CD4-positive, alpha-beta T cell treated with Interleukin-6 at 100 ng/mL for 8 hours (primary cell): ENCODE results near the gene KARS1.
"Not testable (repeated sequence)": the region's sequence is repeated elsewhere in the genome, so short reads cannot be mapped to it uniquely, and the experiment has no call there.

ENCODE experiments used
- DNase-seq: peaks from one replicate; pipeline ENCODE4 v3.0.0-alpha.2; 2020; ENCODE audit warnings: mixed read lengths, low spot score

The KARS1 gene

GRCh38 chr16:75624921-75625334 is 22.5 kb downstream of the KARS1 start:
- DNase-seq: no peak

- DNase-seq: peak; percentile 96
These were observed 24.5 kb downstream of the KARS1 start, which contains the start of gene ADAT1 for GRCh38 chr16:75622761-75623605. Gene ADAT1, minus strand, starts transcription at chr16:75623281. Its CDS starts 2,482 bp downstream, at chr16:75620799.

GRCh38 chr16:75621170-75621477 is 26.3 kb downstream of the KARS1 start:
- peak; percentile 22 for DNase-seq

GRCh38 chr16:75620326-75621169 is 26.9 kb downstream of the KARS1 start:
- DNase-seq: peak; percentile 20

- DNase-seq: no peak
These were observed 28.7 kb downstream of the KARS1 start for GRCh38 chr16:75618780-75619179.

- no peak for DNase-seq
These were observed 30.3 kb downstream of the KARS1 start for GRCh38 chr16:75617121-75617520.

GRCh38 chr16:75616521-75617010 is 30.9 kb downstream of the KARS1 start:
- DNase-seq: peak; percentile 13

GRCh38 chr16:75615619-75616018 is 31.8 kb downstream of the KARS1 start:
- DNase-seq: no peak

- no peak for DNase-seq
These were observed 33.2 kb downstream of the KARS1 start for GRCh38 chr16:75614066-75614897.

GRCh38 chr16:75606507-75606906 is 41.0 kb downstream of the KARS1 start:
- no peak for DNase-seq

- no peak for DNase-seq
These were observed 44.2 kb downstream of the KARS1 start for GRCh38 chr16:75603241-75603640.

GRCh38 chr16:75599452-75600277 is 47.8 kb downstream of the KARS1 start:
- no peak for DNase-seq

GRCh38 chr16:75593825-75594820 is 53.3 kb downstream of the KARS1 start:
- DNase-seq: no peak

GRCh38 chr16:75593308-75593707 is 54.2 kb downstream of the KARS1 start:
- no peak for DNase-seq

- not testable (repeated sequence) for DNase-seq
These were observed 55.5 kb downstream of the KARS1 start for GRCh38 chr16:75591927-75592326.

- DNase-seq: no peak
These were observed 56.3 kb downstream of the KARS1 start for GRCh38 chr16:75590920-75591843.

- no peak for DNase-seq
These were observed 58.2 kb downstream of the KARS1 start for GRCh38 chr16:75589306-75589705.

GRCh38 chr16:75588716-75589115 is 58.7 kb downstream of the KARS1 start:
- no peak for DNase-seq

- no peak for DNase-seq
These were observed 63.4 kb downstream of the KARS1 start for GRCh38 chr16:75584108-75584507.
